Karpas-422 (cell line): ENCODE results near the gene PRKN. TPM values are rescaled to one million over a fixed set of nuclear protein-coding genes. Genes with fewer than 3 reads are reported as not detected.

Experiments used
- DNase-seq: peaks from one replicate; pipeline ENCODE4 v3.0.0-alpha.2; 2015
- H2AFZ ChIP-seq: fragments of 200-600 bp; sonication (generic); 2 replicates; pipeline ENCODE4 v1.6.1; 2014; ENCODE audit warnings: antibody characterized with exemption, low read length, mixed read lengths
- H3K27ac ChIP-seq: fragments of 200-600 bp; sonication (generic); 2 replicates; pipeline ENCODE4 v1.5.1; 2014; ENCODE audit warnings: mild to moderate bottlenecking, low read length, moderate library complexity
- H3K27me3 ChIP-seq: fragments of 200-600 bp; sonication (generic); 2 replicates; pipeline ENCODE4 v1.6.1; 2014; ENCODE audit warnings: low read length, mixed read lengths
- H3K36me3 ChIP-seq: fragments of 200-600 bp; sonication (generic); 2 replicates; pipeline ENCODE4 v1.6.1; 2014; ENCODE audit warnings: low read length, mixed read lengths; ENCODE audit not compliant: insufficient read depth
- H3K4me1 ChIP-seq: fragments of 200-600 bp; sonication (generic); 2 replicates; pipeline ENCODE4 v1.6.1; 2014; ENCODE audit warnings: mild to moderate bottlenecking, low read length, mixed read lengths
- H3K4me2 ChIP-seq: fragments of 200-600 bp; sonication (generic); 2 replicates; pipeline ENCODE4 v1.6.1; 2014; ENCODE audit warnings: low read length, low read depth, mild to moderate bottlenecking; ENCODE audit not compliant: poor library complexity, severe bottlenecking
- H3K4me3 ChIP-seq: fragments of 200-600 bp; sonication (generic); 2 replicates; pipeline ENCODE4 v1.5.1; 2014; ENCODE audit warnings: mild to moderate bottlenecking, antibody characterized with exemption, low read length, mixed read lengths
- H3K79me2 ChIP-seq: fragments of 200-600 bp; sonication (generic); 2 replicates; pipeline ENCODE4 v1.6.1; 2014; ENCODE audit warnings: mild to moderate bottlenecking, low read length, mixed read lengths
- H3K9ac ChIP-seq: fragments of 200-600 bp; sonication (generic); 2 replicates; pipeline ENCODE4 v1.6.0; 2014; ENCODE audit warnings: low read length
- H3K9me2 ChIP-seq: fragments of 200-600 bp; sonication (generic), shearing (Covaris generic); replicated peaks from 2 replicates; pipeline ENCODE4 v1.6.0; 2014; ENCODE audit warnings: mild to moderate bottlenecking, low read length, moderate library complexity; ENCODE audit not compliant: insufficient read depth
- H3K9me3 ChIP-seq: fragments of 300-700, 200-600 bp; sonication (generic); 2 replicates; pipeline ENCODE4 v1.6.1; 2014; ENCODE audit warnings: low read length, mixed read lengths
- H4K20me1 ChIP-seq: fragments of 200-600 bp; sonication (generic); 2 replicates; pipeline ENCODE4 v1.6.1; 2014; ENCODE audit warnings: mild to moderate bottlenecking, antibody characterized with exemption, low read length, low read depth; ENCODE audit not compliant: insufficient read depth
- total RNA-seq: library from RNA; depleted of rRNA; stranded (reverse); fragments of >200 nt; shearing (Covaris generic); gene quantifications from 2 replicates; pipeline ENCODE4 v1.2.3, GENCODE V29; 2014; ENCODE audit warnings: low replicate concordance

The PRKN gene
- total RNA-seq, 1 experiment from 2014 or later = not detected

DNA sequence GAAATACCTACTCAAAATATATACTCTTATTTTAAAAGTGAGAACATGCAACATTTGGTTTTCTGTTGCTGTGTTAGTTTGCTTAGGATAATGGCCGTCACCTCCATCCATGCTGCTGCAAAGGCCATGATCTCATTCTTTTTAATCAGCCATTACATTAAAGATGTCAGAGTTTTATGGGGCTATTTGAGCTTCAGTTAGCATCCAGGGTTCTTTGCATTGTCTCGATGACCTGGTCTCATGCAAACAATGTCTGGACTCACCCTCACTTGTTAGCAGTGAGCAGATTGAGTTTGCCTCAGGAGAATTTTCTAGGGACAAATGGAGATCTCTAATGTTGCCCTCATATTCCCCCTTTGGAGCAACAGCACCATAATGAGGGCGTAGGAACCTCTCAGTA is 995.0 kb downstream of the PRKN start:
- Histone ChIP-seq H3K27ac (no peak overlapping the region), H3K9me2 (no peaks in the 10 kb centered on the region), H3K9me3 (no peaks in the 10 kb centered on the region), H3K79me2 (no peaks in the 10 kb centered on the region), H3K36me3 (no peaks in the 10 kb centered on the region), H3K27me3 (no peaks in the 10 kb centered on the region), H3K4me1 (no peaks in the 10 kb centered on the region), H3K4me2 (no peak overlapping the region), H2AFZ (no peak overlapping the region), H3K4me3 (no peak overlapping the region), H3K9ac (no peak overlapping the region), H4K20me1 (no peaks in the 10 kb centered on the region)
- no peak for DNase-seq

DNA sequence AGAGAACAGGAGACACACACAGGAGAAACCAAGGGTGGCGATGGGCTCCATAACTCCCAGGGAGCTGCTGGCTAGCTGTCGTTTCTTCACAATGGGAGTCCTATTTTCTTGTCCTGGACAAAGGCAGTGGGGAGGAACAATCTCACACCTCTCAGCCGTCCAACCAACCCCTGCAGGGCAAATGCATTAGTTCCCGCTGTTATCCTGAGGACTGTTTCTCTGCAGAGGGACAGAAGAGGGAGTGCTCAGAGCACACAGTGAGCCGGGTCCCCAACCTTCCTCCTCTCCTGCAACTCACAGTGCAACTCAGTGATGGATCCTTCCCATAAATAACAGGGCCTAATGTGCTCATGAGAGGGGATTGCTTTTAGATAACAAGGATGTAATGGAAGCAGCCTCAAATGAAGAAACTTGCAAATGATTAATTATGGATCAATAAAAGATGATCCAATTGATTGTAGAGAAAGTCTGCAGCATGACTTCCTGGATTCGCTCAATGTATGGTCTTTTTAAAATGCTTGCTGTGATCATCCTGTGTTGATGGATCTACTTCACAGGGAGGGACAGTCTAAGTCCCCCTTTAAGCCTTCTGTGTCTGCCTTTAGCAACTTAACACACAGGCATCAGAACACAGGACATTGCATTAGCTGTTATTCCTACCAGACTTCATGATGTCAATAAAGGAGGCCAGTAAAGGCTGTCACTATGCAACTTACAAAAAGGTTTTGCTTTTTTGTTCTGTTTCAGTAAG is 1000.3 kb downstream of the PRKN start:
- Histone ChIP-seq H2AFZ (no peak overlapping the region), H3K4me1 (no peaks in the 10 kb centered on the region), H4K20me1 (no peaks in the 10 kb centered on the region), H3K36me3 (no peaks in the 10 kb centered on the region), H3K9ac (no peak overlapping the region), H3K4me2 (no peak overlapping the region), H3K9me2 (no peaks in the 10 kb centered on the region), H3K4me3 (no peak overlapping the region), H3K9me3 (no peaks in the 10 kb centered on the region), H3K27me3 (no peaks in the 10 kb centered on the region), H3K79me2 (no peaks in the 10 kb centered on the region), H3K27ac (no peak overlapping the region)
- no peak for DNase-seq

DNA sequence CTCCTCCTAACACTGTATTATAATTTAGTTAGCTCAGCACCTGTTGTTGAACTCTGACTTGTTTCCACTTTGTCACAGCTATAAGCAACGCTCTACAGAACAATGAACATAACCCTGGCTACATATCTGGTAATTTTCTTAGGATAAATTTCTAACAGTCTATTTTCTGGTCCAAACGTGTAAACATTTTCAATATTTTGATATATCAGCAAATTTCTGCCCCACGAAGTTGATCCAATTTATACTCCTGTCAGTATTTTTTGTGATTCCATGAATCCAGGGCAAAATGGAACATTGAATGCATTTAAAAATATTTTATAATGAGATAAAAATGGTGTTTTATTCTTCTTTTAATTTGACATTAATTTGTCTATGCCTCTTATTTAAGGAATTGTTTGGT is 1005.2 kb downstream of the PRKN start:
- no peaks in the 10 kb centered on the region for H3K4me1 ChIP-seq
- H3K79me2 ChIP-seq = no peaks in the 10 kb centered on the region
- no peak overlapping the region for H3K4me2 ChIP-seq
- H4K20me1 ChIP-seq = no peaks in the 10 kb centered on the region
- no peaks in the 10 kb centered on the region for H3K27me3 ChIP-seq
- H3K36me3 ChIP-seq = no peaks in the 10 kb centered on the region
- no peak overlapping the region for H3K9ac ChIP-seq
- DNase-seq = no peak
- no peaks in the 10 kb centered on the region for H3K9me3 ChIP-seq
- H3K9me2 ChIP-seq = no peaks in the 10 kb centered on the region
- H3K4me3 ChIP-seq = no peak overlapping the region
- H3K27ac ChIP-seq = no peak overlapping the region
- H2AFZ ChIP-seq = no peak overlapping the region

DNA sequence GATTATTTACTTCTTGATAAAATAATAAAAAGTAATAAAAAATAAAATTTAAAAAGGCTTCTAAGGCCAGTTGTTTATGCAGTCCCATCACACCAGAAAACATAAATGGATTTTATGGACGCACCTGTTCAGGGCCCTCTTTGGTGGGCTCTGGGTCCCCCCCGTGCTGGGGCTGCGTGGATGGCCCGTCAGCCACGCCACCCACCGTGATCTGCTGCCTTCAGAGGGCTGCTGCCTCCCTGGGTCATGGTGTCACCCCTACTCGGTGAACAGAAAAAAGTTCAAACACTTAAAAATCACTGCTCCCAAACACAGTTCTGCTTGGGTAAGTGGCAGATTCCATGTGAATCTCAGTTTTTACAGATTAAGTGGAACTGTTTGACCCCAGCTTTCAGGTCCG is 1006.1 kb downstream of the PRKN start:
- H3K9ac ChIP-seq = no peak overlapping the region
- no peak overlapping the region for H3K27ac ChIP-seq
- no peaks in the 10 kb centered on the region for H3K79me2 ChIP-seq
- no peak for DNase-seq
- H3K36me3 ChIP-seq = no peaks in the 10 kb centered on the region
- H2AFZ ChIP-seq = no peak overlapping the region
- no peaks in the 10 kb centered on the region for H3K27me3 ChIP-seq
- H3K4me3 ChIP-seq = no peak overlapping the region
- H3K4me1 ChIP-seq = no peaks in the 10 kb centered on the region
- no peak overlapping the region for H3K4me2 ChIP-seq
- no peaks in the 10 kb centered on the region for H3K9me2 ChIP-seq
- no peaks in the 10 kb centered on the region for H3K9me3 ChIP-seq
- H4K20me1 ChIP-seq = no peaks in the 10 kb centered on the region

DNA sequence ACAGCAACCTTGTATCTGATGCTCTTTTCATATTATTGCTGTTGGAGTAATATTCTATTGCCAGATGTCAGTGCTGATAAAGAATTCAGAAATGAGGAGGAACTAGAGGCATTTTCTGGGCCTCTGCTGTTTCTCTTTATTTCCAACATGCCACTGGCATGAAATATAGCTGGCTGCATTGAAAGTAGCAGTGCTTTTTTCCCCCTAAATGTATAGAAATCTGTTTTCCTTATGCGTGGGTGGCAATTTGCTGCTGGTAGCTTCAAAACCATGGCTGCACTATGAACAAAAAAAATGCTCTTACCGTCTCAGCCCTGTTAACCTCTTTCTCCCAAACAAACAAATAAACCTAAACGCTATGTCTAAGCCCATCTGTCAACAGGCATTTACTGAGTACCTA is 1011.4 kb downstream of the PRKN start:
- Histone ChIP-seq H3K27me3 (no peaks in the 10 kb centered on the region), H4K20me1 (no peaks in the 10 kb centered on the region), H3K36me3 (no peaks in the 10 kb centered on the region), H3K79me2 (no peaks in the 10 kb centered on the region), H3K27ac (no peak overlapping the region), H3K9ac (no peak overlapping the region), H3K9me3 (no peaks in the 10 kb centered on the region), H3K4me2 (no peak overlapping the region), H2AFZ (no peak overlapping the region), H3K9me2 (no peaks in the 10 kb centered on the region), H3K4me3 (no peak overlapping the region), H3K4me1 (no peaks in the 10 kb centered on the region)
- no peak for DNase-seq

DNA sequence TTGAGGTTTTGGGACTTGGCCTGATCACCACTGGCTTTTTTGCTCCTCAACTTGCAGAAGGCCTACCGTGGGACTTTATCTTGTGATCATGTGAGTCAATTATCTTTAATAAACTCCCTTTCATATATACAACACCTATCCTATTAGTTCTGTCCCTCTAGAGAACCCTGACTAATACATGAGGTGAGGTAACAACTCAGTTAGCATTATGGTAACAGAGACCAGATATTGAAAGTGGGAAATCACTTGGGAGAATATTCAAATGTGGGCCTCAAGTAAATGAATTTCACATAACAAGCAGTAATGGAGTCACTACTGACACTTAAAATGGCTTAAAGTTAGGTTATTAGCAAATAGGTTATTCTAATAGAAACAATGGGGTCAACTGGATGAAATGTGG is 1015.6 kb downstream of the PRKN start:
- H2AFZ ChIP-seq = no peak overlapping the region
- H3K36me3 ChIP-seq = no peaks in the 10 kb centered on the region
- H3K79me2 ChIP-seq = no peaks in the 10 kb centered on the region
- H3K4me2 ChIP-seq = no peak overlapping the region
- H3K4me3 ChIP-seq = no peak overlapping the region
- H3K27ac ChIP-seq = no peak overlapping the region
- H4K20me1 ChIP-seq = no peaks in the 10 kb centered on the region
- H3K9me2 ChIP-seq = no peaks in the 10 kb centered on the region
- no peaks in the 10 kb centered on the region for H3K9me3 ChIP-seq
- H3K27me3 ChIP-seq = no peaks in the 10 kb centered on the region
- no peak for DNase-seq
- no peaks in the 10 kb centered on the region for H3K4me1 ChIP-seq
- no peak overlapping the region for H3K9ac ChIP-seq

DNA sequence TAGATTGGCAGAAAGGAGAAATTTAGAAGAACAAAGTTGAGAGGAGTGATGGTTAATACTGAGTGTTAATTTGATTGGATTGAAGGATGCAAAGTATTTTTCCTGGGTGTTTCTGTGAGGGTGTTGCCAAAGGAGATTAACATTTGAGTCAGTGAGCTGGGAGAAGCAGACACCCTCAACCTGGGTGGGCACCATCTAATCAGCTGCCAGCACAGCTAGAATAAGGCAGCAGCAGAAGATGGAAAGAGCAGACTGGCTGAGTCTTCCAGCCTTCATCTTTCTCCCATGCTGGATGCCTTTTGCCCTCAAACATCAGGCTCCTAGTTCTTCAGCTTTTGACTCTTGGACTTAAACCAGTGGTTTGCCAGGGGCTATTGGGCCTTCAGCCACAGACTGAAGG is 1016.1 kb downstream of the PRKN start:
- Histone ChIP-seq H4K20me1 (no peaks in the 10 kb centered on the region), H3K9ac (no peak overlapping the region), H3K79me2 (no peaks in the 10 kb centered on the region), H3K36me3 (no peaks in the 10 kb centered on the region), H3K27me3 (no peaks in the 10 kb centered on the region), H3K4me3 (no peak overlapping the region), H3K4me2 (no peak overlapping the region), H3K27ac (no peak overlapping the region), H3K9me2 (no peaks in the 10 kb centered on the region), H3K4me1 (no peaks in the 10 kb centered on the region), H3K9me3 (no peaks in the 10 kb centered on the region), H2AFZ (no peak overlapping the region)
- DNase-seq = no peak

DNA sequence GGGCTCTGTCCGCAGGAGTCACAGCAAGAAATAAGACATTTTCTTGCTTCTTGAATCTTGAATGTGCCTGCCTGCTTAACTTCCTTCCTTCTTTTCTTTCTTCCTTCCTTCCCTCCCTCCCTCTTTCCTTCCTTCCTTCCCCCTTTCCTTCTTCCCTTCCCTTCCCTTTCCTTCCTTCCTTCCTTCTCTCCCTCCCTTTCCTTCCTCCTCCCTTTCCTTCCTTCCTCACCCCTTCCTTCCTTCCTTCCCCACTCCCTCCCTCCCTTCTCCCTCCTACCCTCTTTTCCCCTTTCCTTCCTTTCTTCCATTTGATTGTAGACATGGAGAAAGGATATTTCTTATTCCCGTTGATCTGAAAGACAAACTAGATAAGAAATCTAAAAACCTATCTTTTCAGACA is 1016.9 kb downstream of the PRKN start:
- Histone ChIP-seq H3K79me2 (no peaks in the 10 kb centered on the region), H3K27me3 (no peaks in the 10 kb centered on the region), H3K36me3 (no peaks in the 10 kb centered on the region), H3K9me3 (no peaks in the 10 kb centered on the region), H3K4me2 (no peak overlapping the region), H3K4me1 (no peaks in the 10 kb centered on the region), H3K27ac (no peak overlapping the region), H3K4me3 (no peak overlapping the region), H4K20me1 (no peaks in the 10 kb centered on the region), H3K9ac (no peak overlapping the region), H3K9me2 (no peaks in the 10 kb centered on the region), H2AFZ (no peak overlapping the region)
- DNase-seq = no peak
